Ovary (tissue), 9 donors: ENCODE measurements around the gene MALRD1. TPM values are rescaled to one million over a fixed set of nuclear protein-coding genes. Genes with fewer than 3 reads are reported as not detected.

ENCODE experiments used
- DNase-seq, 5 donors: peaks; one replicate each; pipeline ENCODE4 v3.0.0-alpha.2; 2019 to 2020
- H3K27ac ChIP-seq, 2 donors: fragments of 200-600 bp; one replicate each; pipeline versions ENCODE4 v1.5.1 to v1.8.0; 2019 to 2022
- H3K27me3 ChIP-seq: fragments of 200-600 bp; one replicate; pipeline ENCODE4 v1.8.0; 2022
- H3K36me3 ChIP-seq: fragments of 200-600 bp; sonication (generic); one replicate; pipeline ENCODE4 v1.5.1; 2019
- H3K4me1 ChIP-seq: one replicate; pipeline ENCODE4 v1.8.1; 2013; ENCODE audit warnings: mild to moderate bottlenecking, moderate library complexity; ENCODE audit not compliant: insufficient read depth
- H3K4me3 ChIP-seq: fragments of 200-600 bp; sonication (generic); one replicate; pipeline ENCODE4 v1.5.1; 2017
- H3K9me3 ChIP-seq, 2 donors: fragments of 200-600 bp in 1 of 2; sonication (generic) in 1 of 2; one replicate each; pipeline versions ENCODE4 v1.5.1 to v1.8.1; 2013 to 2019; ENCODE audit warnings: mild to moderate bottlenecking in 1 of 2, moderate library complexity in 1 of 2
- EP300 ChIP-seq: sonication (generic); formaldehyde crosslinking; IDR thresholded peaks from one replicate; pipeline ENCODE4 v1.6.1; 2017; ENCODE audit warnings: antibody characterized with exemption
- POLR2A ChIP-seq: fragments of 450-650 bp; IDR thresholded peaks from one replicate; pipeline ENCODE4 v1.6.1; 2017; ENCODE audit warnings: antibody characterized with exemption, mild to moderate bottlenecking, moderate library complexity
- WGBS, 3 donors: extraction: QIAGEN DNeasy Blood & Tissue Kit in 1 of 3; methylation state at CpG; one replicate each; pipeline versions ENCODE4 v1.1.5 to v1.1.7; 2013 to 2017; 5-methylcytosine and 5-hydroxymethylcytosine counted together
- intact Hi-C, 4 donors: fragments of 100-400 bp; cut with DNase I; formaldehyde crosslinking; loops; one replicate each; pipeline versions ENCODE4 v1.11.0 to v1.15.1; 2022 to 2023
- polyA plus RNA-seq, 2 donors: library from polyadenylated mRNA; stranded (reverse); fragments of 200-250 nt in 1 of 2; fragments of 350-450 nt in 1 of 2; fragmentation: Illumina TruSeq in 1 of 2; extraction: RNeasy Lipid Tissue Mini Kit (QIAGEN cat#74804) in 1 of 2; gene quantifications; one replicate each; pipeline ENCODE4 v1.2.3, GENCODE V29; 2013 to 2014
- total RNA-seq, 7 donors: library from RNA; depleted of rRNA in 2 of 7; stranded (reverse); fragments of >200 nt in 2 of 7; fragmentation: NEBNext Ultra II Directional in 3 of 7; extraction: Animal tissue kit (Norgen Biotek cat#: 25700) in 3 of 7; gene quantifications; one replicate each; pipeline versions ENCODE4 v1.1.0 to v1.2.4, GENCODE V29; 2016 to 2023
- TF ChIP-seq, protein P1 (sequence below), 3 donors: fragments of 450-650 bp in 2 of 3; fragments of 200-600 bp in 1 of 3; IDR thresholded peaks; one replicate each; pipeline versions ENCODE4 v1.5.1 to v1.8.0; 2016 to 2022; ENCODE audit warnings: antibody characterized with exemption in 3 of 3, mild to moderate bottlenecking in 1 of 3
- donor health status: DM: no; HTN: no; CAD: no; lungs with moderate emphysema.
- donor health status: DM: no; HTN: no; CAD: no.
- donor health status: Bipolar disorder and iron deficiency.
- donor health status: DM: yes; HTN: yes; CAD: no.
- donor health status: DM: no; HTN: no; CAD: no.
- donor health status: DM: yes; HTN: yes; CAD: no.

MALRD1 gene
- total and polyA plus RNA-seq, 9 donors, result 0.56 to 12.1 (median 1.9) TPM

DNA sequence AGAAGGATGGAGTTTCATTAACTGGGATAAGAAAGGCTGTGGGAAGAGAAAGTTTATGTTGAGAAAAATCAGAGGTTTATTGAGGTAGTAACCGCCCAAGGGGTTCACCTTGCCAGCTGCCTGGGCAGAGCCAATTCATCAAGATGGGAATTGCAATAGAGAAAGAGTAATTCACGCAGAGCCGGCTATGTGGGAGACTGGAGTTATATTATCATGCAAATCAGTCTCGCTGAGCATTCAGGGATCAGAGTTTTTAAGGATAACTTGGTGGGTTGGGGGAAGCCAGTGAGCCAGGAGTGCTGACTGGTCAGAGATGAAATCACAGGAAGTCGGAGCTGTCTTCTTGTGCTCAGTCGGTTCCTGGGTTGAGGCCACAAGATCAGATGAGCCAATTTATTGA, 70.6 kb downstream of the MALRD1 start:
- no peak overlapping the region for H3K4me3 ChIP-seq
- H3K27ac ChIP-seq, result no peak overlapping the region
- H3K9me3 ChIP-seq, result no peaks in the 10 kb centered on the region
- H3K4me1 ChIP-seq, result no peaks in the 10 kb centered on the region
- 55 to 65% (median 57%) methylated on average over 6 of the region's 6 CpGs for WGBS, 3 donors
- intact Hi-C loops, result no loop called here
- no peaks in the 10 kb centered on the region for H3K27me3 ChIP-seq
- H3K36me3 ChIP-seq, result no peaks in the 10 kb centered on the region
- no peak for DNase-seq
- no peak for TF ChIP-seq EP300

DNA sequence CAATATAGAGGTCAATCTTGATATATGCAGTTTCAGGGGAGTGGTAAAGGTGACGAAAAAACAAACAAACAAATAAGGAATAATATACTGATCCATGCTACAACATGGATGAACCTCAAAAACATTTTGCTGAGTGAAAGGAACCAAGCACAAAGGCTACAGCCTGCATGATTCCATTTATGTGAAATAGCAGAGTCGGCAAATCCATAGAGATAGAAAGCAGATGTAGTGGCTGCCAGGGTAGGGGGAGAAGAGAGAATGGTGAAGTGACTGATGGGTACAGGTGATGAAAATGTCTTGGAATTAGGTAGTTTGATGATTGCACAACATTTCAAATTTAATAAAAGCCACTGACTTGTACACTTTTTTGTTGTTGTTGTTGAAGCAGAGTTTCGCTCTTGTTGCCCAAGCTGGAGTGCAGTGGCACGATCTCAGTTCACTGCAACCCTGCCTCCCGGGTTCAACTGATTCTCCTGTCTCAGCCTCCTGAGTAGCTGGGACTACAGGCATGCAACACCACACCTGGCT, 71.8 kb downstream of the MALRD1 start:
- intact Hi-C loops, result no loop called here
- no peak overlapping the region for H3K27ac ChIP-seq
- no peaks in the 10 kb centered on the region for H3K9me3 ChIP-seq
- no peaks in the 10 kb centered on the region for H3K4me1 ChIP-seq
- no peaks in the 10 kb centered on the region for H3K27me3 ChIP-seq
- TF ChIP-seq EP300 (no peak), POLR2A (no peak)
- TF ChIP-seq, protein P1, sequence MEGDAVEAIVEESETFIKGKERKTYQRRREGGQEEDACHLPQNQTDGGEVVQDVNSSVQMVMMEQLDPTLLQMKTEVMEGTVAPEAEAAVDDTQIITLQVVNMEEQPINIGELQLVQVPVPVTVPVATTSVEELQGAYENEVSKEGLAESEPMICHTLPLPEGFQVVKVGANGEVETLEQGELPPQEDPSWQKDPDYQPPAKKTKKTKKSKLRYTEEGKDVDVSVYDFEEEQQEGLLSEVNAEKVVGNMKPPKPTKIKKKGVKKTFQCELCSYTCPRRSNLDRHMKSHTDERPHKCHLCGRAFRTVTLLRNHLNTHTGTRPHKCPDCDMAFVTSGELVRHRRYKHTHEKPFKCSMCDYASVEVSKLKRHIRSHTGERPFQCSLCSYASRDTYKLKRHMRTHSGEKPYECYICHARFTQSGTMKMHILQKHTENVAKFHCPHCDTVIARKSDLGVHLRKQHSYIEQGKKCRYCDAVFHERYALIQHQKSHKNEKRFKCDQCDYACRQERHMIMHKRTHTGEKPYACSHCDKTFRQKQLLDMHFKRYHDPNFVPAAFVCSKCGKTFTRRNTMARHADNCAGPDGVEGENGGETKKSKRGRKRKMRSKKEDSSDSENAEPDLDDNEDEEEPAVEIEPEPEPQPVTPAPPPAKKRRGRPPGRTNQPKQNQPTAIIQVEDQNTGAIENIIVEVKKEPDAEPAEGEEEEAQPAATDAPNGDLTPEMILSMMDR (IDR thresholded peaks at IDR 0.05), result no peak
- DNase-seq, result no peak
- WGBS, 3 donors, result 86 to 93% (median 90%) methylated on average over 5 of the region's 5 CpGs
- H3K36me3 ChIP-seq, result no peaks in the 10 kb centered on the region
- no peak overlapping the region for H3K4me3 ChIP-seq

DNA sequence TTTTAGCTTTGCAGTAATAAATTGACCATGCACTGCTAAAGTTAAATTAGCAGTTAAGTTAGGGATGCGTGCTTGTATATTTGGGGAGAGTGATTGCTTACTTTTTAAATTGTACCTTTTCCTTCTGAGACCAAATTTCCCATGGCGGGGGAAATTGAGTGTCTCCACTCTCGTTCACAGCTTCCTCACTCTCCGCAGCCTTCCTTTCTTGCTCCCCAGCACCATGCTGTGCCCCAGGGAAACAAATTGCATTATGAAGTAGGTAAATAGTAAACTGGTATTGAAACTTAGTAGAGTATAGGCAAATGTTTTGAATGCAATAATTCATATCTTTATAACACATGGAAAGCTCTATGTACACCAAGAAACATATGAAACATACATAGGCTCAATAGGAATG, 85.4 kb downstream of the MALRD1 start:
- no peak for TF ChIP-seq POLR2A
- H3K36me3 ChIP-seq, result no peaks in the 10 kb centered on the region
- H3K4me1 ChIP-seq, result no peaks in the 10 kb centered on the region
- H3K27ac ChIP-seq, result no peak overlapping the region
- no peak for DNase-seq
- H3K4me3 ChIP-seq, result no peak overlapping the region
- intact Hi-C loops, result no loop called here
- no peaks in the 10 kb centered on the region for H3K27me3 ChIP-seq
- 83 to 90% (median 85%) methylated on average over 4 of the region's 4 CpGs for WGBS, 3 donors
- H3K9me3 ChIP-seq, result no peaks in the 10 kb centered on the region

DNA sequence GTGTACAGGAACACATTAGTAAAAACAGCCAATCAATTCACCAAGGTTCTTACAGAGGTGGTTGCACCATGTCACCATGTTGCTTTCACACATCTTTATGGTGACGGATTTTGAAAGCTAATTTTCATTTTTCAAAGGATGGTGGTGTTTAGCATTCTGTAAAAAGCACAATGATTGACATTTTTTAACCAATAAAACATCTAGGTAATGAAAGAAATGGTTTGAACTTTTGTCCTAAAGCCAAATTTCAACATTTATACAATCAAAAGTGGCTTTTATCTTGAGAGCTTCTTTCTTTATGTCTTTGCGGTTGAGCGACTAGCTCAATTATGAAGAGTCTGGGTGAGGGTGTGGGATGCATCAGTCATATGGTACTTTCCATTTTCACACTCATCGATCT, 94.4 kb downstream of the MALRD1 start:
- Histone ChIP-seq H3K4me1 (no peaks in the 10 kb centered on the region), H3K27me3 (no peaks in the 10 kb centered on the region), H3K36me3 (no peaks in the 10 kb centered on the region), H3K9me3 (no peaks in the 10 kb centered on the region), H3K27ac (no peak overlapping the region), H3K4me3 (no peak overlapping the region)
- DNase-seq, result no peak
- intact Hi-C loops, result no loop called here
- 76 to 90% (median 87%) methylated on average over 4 of the region's 4 CpGs for WGBS, 3 donors
- TF ChIP-seq EP300 (no peak), POLR2A (no peak)
- TF ChIP-seq, protein P1 (IDR thresholded peaks at IDR 0.05), result no peak

DNA sequence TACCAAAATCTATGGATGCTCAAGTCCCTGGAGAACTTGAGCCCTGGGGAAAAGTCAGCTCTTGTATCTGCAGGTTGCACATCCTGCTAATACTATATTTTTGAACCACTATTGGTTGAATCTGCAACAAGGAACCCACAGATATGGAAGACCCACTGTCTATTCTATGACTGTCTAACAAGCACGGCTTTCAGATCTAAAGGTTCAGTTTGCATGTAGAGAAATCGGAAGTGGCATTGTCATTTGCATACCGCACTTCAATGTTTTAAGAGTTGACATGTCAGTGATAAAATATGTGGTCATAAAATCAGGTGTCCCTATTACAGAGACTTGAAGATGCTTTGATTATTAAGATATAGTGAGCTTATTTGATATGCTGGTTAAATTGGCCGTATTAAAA, 95.6 kb downstream of the MALRD1 start:
- Histone ChIP-seq H3K4me1 (no peaks in the 10 kb centered on the region), H3K27ac (no peak overlapping the region), H3K36me3 (no peaks in the 10 kb centered on the region), H3K27me3 (no peaks in the 10 kb centered on the region), H3K4me3 (no peak overlapping the region), H3K9me3 (no peaks in the 10 kb centered on the region)
- DNase-seq, result no peak
- intact Hi-C loops, result no loop called here
- 89 to 95% (median 92%) methylated on average over 4 of the region's 4 CpGs for WGBS, 3 donors
- TF ChIP-seq POLR2A (no peak), EP300 (no peak)
- TF ChIP-seq, protein P1 (IDR thresholded peaks at IDR 0.05), result no peak
